HG02571 (cell line): Measurements from ENCODE around the gene NHEJ1.

Source experiments
- ATAC-seq: cut with Tn5 transposase; IDR thresholded peaks from one replicate; pipeline ENCODE4 v1.9.1; 2021; ENCODE audit warnings: mild to moderate bottlenecking, moderate library complexity; ENCODE audit not compliant: unreplicated experiment

The NHEJ1 gene

GRCh38 chr2:219125225-219125885 lies 35.3 kb downstream of the NHEJ1 start:
- no peak for ATAC-seq

GRCh38 chr2:219124381-219125110 lies 36.1 kb downstream of the NHEJ1 start:
- ATAC-seq = no peak

GRCh38 chr2:219123356-219124135 lies 37.1 kb downstream of the NHEJ1 start:
- no peak for ATAC-seq

- ATAC-seq = no peak
Observed at GRCh38 chr2:219122202-219122980, 38.2 kb downstream of the NHEJ1 start.

- ATAC-seq = no peak
Observed at GRCh38 chr2:219120082-219120481, 40.5 kb downstream of the NHEJ1 start.

GRCh38 chr2:219119422-219120043 lies 41.1 kb downstream of the NHEJ1 start:
- ATAC-seq = no peak

GRCh38 chr2:219118504-219118903 lies 42.1 kb downstream of the NHEJ1 start:
- ATAC-seq = no peak

GRCh38 chr2:219116776-219117646 lies 43.6 kb downstream of the NHEJ1 start:
- ATAC-seq = no peak

- ATAC-seq = no peak
Observed at GRCh38 chr2:219112651-219113338, 47.8 kb downstream of the NHEJ1 start.

GRCh38 chr2:219112062-219112406 lies 48.6 kb downstream of the NHEJ1 start:
- ATAC-seq = no peak

- no peak for ATAC-seq
Observed at GRCh38 chr2:219111375-219112061, 49.1 kb downstream of the NHEJ1 start.

- no peak for ATAC-seq
Observed at GRCh38 chr2:219109471-219109870, 51.1 kb downstream of the NHEJ1 start.

- ATAC-seq = no peak
Observed at GRCh38 chr2:219107758-219108157, 52.9 kb downstream of the NHEJ1 start.

- no peak for ATAC-seq
Observed at GRCh38 chr2:219106251-219106650, 54.4 kb downstream of the NHEJ1 start.

GRCh38 chr2:219104107-219105035 lies 56.2 kb downstream of the NHEJ1 start:
- ATAC-seq = no peak

- no peak for ATAC-seq
Observed at GRCh38 chr2:219099329-219099728, 61.3 kb downstream of the NHEJ1 start.

GRCh38 chr2:219095406-219095935 lies 65.1 kb downstream of the NHEJ1 start:
- no peak for ATAC-seq
